Erythroblast (primary cell): ENCODE measurements around the gene KMT5C.

Experiments used
- GATA1 ChIP-seq: IDR thresholded peaks from 2 replicates; pipeline ENCODE4 v1.6.1; 2011; ENCODE audit warnings: low read depth, mild to moderate bottlenecking, control low read depth, low read length, moderate library complexity
- POLR2A ChIP-seq: IDR thresholded peaks from 2 replicates; pipeline ENCODE4 v1.6.1; 2011; ENCODE audit warnings: mild to moderate bottlenecking, low read length

DNA sequence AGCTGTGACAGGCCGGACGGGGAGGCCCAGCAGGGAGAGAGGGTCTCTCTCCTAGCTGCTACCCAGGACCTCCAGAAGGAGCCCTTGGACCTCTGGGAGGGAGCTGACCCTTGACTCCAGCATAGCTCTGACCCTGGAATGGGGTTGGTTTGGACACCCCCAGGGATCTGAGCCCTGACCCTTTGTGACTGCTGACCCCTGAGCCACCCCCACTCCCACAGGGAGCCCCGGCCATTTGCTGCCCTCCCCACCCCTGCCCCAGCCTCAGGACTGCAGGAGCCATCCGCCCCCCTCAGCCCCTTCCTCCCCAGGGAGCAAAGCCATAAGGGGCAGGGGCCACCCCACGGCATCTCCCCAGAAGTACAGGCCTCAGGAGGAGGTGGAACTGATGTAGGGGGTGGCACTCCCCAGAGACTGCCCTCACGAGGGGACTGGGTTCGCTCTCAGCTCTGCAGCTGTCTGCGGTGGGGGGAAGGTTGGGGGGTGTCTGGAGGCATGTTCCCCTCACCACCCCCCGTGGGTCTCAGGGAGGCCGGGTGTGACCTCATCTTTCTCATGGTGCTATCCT lies 7.8 kb downstream of the KMT5C start:
- no peak for TF ChIP-seq POLR2A
- TF ChIP-seq GATA1, result no peak
